ENCODE data around the gene PSME3IP1.
"Not testable (repeated sequence)": the region's sequence is repeated elsewhere in the genome, so short reads cannot be mapped to it uniquely, and the experiment has no call there.

PSME3IP1 gene

GRCh38 chr16:57185945-57186871 lies at the start of gene PSME3IP1, which contains the start of gene RSPRY1:
TSS of gene PSME3IP1 (minus strand) at chr16:57186039. CDS start at chr16:57173854, 12,185 bp downstream.
TSS of gene RSPRY1 (plus strand) at chr16:57186329. CDS start at chr16:57204659, 18,330 bp downstream.
- peak; percentile 99 for DNase-seq (ENCODE audit: low read depth)

GRCh38 chr16:57235128-57236021 lies 49.5 kb upstream of the PSME3IP1 start:
- DNase-seq (ENCODE audit: low read depth): no peak

- no peak for DNase-seq (ENCODE audit: low read depth)
Measured at GRCh38 chr16:57234707-57235092, 48.9 kb upstream of the PSME3IP1 start.

- DNase-seq (ENCODE audit: low read depth): no peak
Measured at GRCh38 chr16:57233944-57234706, 48.3 kb upstream of the PSME3IP1 start.

DNA sequence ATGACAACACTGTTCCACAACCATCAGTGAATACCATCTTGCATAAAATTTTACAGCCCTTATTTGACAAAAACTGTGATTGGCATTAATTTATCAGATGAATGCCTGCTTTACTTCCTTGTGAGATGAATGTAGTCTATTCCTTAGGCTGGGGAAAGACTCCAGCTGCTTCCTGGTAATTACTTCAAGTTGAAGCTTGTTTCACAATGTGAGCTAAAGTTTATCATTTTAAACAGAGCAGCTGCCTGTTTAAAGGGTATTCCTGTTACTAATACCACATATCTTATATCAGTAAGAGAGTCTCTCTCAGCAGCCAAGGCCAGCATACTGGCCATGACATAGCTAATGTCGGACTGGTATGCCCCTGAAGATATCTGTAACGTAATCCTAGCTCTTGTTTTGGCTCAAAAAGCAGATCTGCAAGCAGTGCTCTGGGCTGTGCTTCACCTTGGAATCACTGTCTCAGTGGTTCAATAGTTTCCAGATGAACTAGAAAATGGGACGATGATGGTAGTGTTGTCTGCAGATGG lies 46.0 kb upstream of the PSME3IP1 start:
- DNase-seq (ENCODE audit: low read depth): no peak

- no peak for DNase-seq (ENCODE audit: low read depth)
Measured at GRCh38 chr16:57229079-57229478, 43.2 kb upstream of the PSME3IP1 start.

GRCh38 chr16:57226701-57227621 lies 41.1 kb upstream of the PSME3IP1 start:
- no peak for DNase-seq (ENCODE audit: low read depth)

DNA sequence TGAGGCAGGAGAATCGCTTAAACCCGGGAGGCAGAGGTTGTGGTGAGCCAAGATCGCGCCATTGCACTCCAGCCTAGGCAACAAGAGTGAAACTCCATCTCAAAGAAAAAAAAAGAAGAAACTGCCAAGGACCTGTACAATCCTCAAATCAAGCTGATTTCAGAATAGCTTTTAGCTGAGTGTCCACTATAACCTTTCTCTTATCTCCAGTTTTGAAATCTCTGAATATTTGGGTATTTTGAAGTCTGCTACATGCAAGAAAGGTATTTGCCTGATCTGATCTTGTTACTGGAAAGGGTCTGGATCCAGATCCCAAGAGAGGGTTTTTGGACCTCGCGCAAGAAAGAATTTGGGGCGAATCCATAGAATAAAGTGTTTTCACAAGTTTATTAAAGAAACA lies 40.1 kb upstream of the PSME3IP1 start:
- DNase-seq (ENCODE audit: low read depth): no peak

GRCh38 chr16:57224651-57225335 lies 39.0 kb upstream of the PSME3IP1 start:
- no peak for DNase-seq (ENCODE audit: low read depth)

DNA sequence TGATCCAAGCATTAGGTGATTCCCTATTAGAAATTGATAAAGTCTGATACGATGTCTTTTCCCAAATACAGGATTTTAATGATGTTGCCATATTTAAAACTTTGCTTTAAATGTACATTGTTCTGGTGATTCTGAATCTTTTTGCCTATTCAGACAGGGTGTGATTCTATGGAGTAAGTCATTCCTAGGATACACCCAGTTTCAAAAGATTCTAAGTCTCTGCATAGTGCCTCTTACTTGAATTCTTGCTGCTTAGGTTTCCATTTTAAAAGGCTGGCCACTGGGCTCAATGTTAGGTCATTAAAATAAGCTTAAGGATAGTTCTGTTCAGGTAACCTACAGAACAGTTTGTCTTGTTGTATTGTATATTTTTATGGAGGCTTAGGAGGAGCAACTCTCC lies 37.2 kb upstream of the PSME3IP1 start:
- DNase-seq (ENCODE audit: low read depth): no peak

DNA sequence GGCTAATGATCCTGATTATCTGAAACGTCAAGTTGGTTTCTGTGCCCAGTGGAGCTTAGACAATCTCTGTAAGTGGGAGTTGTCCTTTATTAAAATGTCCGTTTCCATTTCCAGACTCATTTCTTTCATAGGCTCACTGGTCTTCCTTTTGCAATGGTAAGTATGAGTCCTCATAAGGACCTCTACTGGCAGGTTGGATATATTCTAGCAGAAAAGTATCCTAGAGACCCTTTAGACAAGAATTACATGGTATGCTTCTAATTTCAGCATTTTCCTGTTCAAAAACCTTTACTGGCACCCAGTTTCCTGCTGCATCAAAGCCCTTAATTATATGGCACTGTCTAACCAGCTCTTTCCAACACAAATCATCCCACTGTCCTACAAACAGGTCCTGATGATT lies 31.1 kb upstream of the PSME3IP1 start:
- no peak for DNase-seq (ENCODE audit: low read depth)

GRCh38 chr16:57213462-57213861 lies 27.6 kb upstream of the PSME3IP1 start:
- DNase-seq (ENCODE audit: low read depth): no peak

DNA sequence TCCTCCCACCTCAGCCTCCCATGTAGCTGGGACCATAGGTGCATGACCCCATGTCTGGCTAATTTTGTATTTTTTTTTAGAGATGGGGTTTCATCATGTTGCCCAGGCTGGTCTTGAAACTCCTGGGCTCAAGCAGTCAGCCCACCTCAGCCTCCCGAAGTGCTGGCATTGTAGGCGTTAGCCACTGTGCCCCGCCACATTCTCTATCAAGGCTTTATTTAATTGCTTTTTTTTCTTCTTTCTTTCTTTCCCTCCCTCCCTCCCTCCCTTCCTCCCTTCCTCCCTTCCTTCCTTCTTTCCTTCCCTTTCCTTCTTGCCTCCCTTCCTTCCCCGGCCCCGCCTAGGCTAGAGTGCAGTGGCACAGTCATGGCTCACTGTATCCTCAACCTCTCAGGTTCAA lies 23.9 kb upstream of the PSME3IP1 start:
- no peak for DNase-seq (ENCODE audit: low read depth)

- DNase-seq (ENCODE audit: low read depth): no peak
Measured at GRCh38 chr16:57208926-57209325, 23.1 kb upstream of the PSME3IP1 start.

DNA sequence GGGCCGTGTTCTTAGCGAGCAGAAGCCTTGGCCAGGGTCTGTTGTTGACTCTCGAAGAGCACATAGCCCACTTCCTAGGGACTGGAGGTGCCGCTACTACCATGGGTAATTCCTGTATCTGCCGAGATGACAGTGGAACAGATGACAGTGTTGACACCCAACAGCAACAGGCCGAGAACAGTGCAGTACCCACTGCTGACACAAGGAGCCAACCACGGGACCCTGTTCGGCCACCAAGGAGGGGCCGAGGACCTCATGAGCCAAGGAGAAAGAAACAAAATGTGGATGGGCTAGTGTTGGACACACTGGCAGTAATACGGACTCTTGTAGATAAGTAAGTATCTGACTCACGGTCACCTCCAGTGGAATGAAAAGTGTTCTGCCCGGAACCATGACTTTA lies 18.8 kb upstream of the PSME3IP1 start:
- no peak for DNase-seq (ENCODE audit: low read depth)

- no peak for DNase-seq (ENCODE audit: low read depth)
Measured at GRCh38 chr16:57203451-57203850, 17.6 kb upstream of the PSME3IP1 start.

DNA sequence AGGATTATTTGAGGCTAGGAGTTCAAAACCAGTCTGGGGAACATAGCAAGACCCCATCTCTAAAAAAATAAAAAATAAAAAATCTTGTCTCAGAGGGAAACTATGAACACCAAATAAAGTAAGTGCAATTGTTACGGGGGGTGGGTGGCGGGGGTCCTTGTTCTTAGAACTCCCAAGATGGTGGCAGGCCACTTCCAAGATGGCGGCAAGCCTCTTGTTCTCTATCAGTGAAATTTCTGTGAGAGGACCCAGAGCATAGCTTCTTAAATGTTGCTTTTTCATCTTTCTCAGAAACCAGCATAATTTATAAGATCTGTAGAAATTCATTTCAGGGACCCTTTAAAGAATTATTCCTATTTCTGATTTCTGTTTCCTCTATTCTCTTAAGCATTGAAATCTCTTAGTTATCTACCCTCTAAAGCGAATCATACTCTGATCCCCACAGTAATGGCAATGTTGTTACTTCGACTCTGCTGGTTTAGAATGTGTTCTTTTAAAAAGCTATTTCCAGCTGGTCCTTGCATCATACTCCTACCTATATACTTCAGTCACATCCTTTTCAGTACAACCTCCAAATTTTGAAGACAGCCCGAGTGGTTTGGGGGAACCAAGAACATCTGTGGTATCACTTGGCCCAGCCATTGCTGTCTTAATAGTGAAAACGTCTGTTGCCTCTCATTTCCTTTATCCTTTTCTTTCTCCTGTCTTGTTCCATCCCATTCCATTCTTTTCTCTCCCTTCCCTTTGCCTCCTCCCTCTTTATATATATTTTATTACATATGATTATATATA lies 16.5 kb upstream of the PSME3IP1 start:
- DNase-seq (ENCODE audit: low read depth): no peak

GRCh38 chr16:57200926-57201325 lies 15.1 kb upstream of the PSME3IP1 start:
- not testable (repeated sequence) for DNase-seq (ENCODE audit: low read depth)

DNA sequence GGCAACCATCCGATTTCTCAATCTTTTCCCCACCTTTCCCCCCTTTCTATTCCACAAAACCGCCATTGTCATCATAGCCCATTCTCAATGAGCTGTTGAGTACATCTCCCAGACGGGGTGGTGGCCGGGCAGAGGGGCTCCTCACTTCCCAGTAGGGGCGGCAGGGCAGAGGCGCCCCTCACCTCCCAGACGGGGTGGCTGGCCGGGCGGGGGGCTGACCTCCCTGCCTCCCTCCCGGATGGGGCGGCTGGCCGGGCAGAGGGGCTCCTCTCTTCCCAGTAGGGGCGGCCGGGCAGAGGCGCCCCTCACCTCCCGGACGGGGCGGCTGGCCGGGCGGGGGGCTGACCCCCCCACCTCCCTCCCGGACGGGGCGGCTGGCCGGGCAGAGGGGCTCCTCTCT lies 14.5 kb upstream of the PSME3IP1 start:
- DNase-seq (ENCODE audit: low read depth): not testable (repeated sequence)
